Measurements from ENCODE around the gene RGS1. TPM values are rescaled to one million over a fixed set of nuclear protein-coding genes. Genes with fewer than 3 reads are reported as not detected.

The RGS1 gene
- total RNA-seq, 2 experiments from 2014 or later, result 13.8 to 15.7 TPM

GRCh38 chr1:192574073-192574472 lies 1.5 kb upstream of the RGS1 start:
- peaks cover 33% of the 10 kb centered on the region for H3K36me3 Mint-ChIP-seq (ENCODE audit: low read depth)
- peaks cover 7% of the 10 kb centered on the region for H3K9me3 Mint-ChIP-seq (ENCODE audit: insufficient read depth)
- H3K4me1 Mint-ChIP-seq (ENCODE audit: low read depth), result peaks cover 85% of the 10 kb centered on the region
- ATAC-seq (no peak), DNase-seq (no peak)
- no peaks in the 10 kb centered on the region for H3K27me3 Mint-ChIP-seq (ENCODE audit: low read depth)
- POLR2A ChIA-PET, result no interaction called here
- H3K4me3 Mint-ChIP-seq, result no peak overlapping the region
- peak overlapping the region; percentile 21 for H3K27ac Mint-ChIP-seq
- CTCF ChIA-PET, result interaction anchor here (0.7 to 1.5 kb wide), 4 partner anchors 23 to 33 kb away, joined by 3 to 9 read pairs (median 4); no protein-coding TSS in a partner anchor

- ATAC-seq (no peak), DNase-seq (no peak)
- CTCF ChIA-PET, result interaction anchor here (0.6 to 7.8 kb wide), 3 partner anchors 31 to 101 kb away, joined by 3 to 120 read pairs (median 36); no protein-coding TSS in a partner anchor
- Mint-ChIP-seq H3K9me3 (ENCODE audit: insufficient read depth) (no peaks in the 10 kb centered on the region), H3K4me3 (peak overlapping the region; percentile 71), H3K36me3 (ENCODE audit: low read depth) (peaks cover 25% of the 10 kb centered on the region), H3K4me1 (ENCODE audit: low read depth) (peaks cover 84% of the 10 kb centered on the region), H3K27me3 (ENCODE audit: low read depth) (no peaks in the 10 kb centered on the region), H3K27ac (peak overlapping the region; percentile 7)
- POLR2A ChIA-PET, result no interaction called here
Measured at GRCh38 chr1:192576190-192577144, 894 bp downstream of the RGS1 start.

- no peak for DNase-seq
- Mint-ChIP-seq H3K27ac (no peak overlapping the region), H3K4me1 (ENCODE audit: low read depth) (peaks cover 74% of the 10 kb centered on the region), H3K27me3 (ENCODE audit: low read depth) (no peaks in the 10 kb centered on the region), H3K36me3 (ENCODE audit: low read depth) (peaks cover 25% of the 10 kb centered on the region), H3K4me3 (peak overlapping the region; percentile 71), H3K9me3 (ENCODE audit: insufficient read depth) (no peaks in the 10 kb centered on the region)
- POLR2A ChIA-PET, result interaction anchor here (0.8 to 1.6 kb wide), 2 partner anchors 36 to 60 kb away, joined by 3 to 7 read pairs; no protein-coding TSS in a partner anchor
- CTCF ChIA-PET, result interaction anchor here (0.6 to 7.8 kb wide), 9 partner anchors 9 to 102 kb away, joined by 3 to 120 read pairs (median 9); no protein-coding TSS in a partner anchor
- no peak for ATAC-seq
Measured at GRCh38 chr1:192577145-192578140, 1.9 kb downstream of the RGS1 start.

GRCh38 chr1:192578144-192578909 lies 2.8 kb downstream of the RGS1 start:
- Mint-ChIP-seq H3K36me3 (ENCODE audit: low read depth) (peaks cover 25% of the 10 kb centered on the region), H3K9me3 (ENCODE audit: insufficient read depth) (no peaks in the 10 kb centered on the region), H3K4me1 (ENCODE audit: low read depth) (peaks cover 66% of the 10 kb centered on the region), H3K4me3 (peak overlapping the region; percentile 71), H3K27ac (no peak overlapping the region), H3K27me3 (ENCODE audit: low read depth) (peaks cover 2% of the 10 kb centered on the region)
- ChIA-PET POLR2A (interaction anchor here (0.8 to 1.6 kb wide), 3 partner anchors 10 to 61 kb away, joined by 3 to 7 read pairs (median 6); no protein-coding TSS in a partner anchor), CTCF (interaction anchor here (0.6 to 7.8 kb wide), 12 partner anchors 10 to 103 kb away, joined by 3 to 120 read pairs (median 4); no protein-coding TSS in a partner anchor)
- no peak for DNase-seq
- no peak for ATAC-seq

GRCh38 chr1:192579010-192579738 lies 3.6 kb downstream of the RGS1 start:
- no peaks in the 10 kb centered on the region for H3K9me3 Mint-ChIP-seq (ENCODE audit: insufficient read depth)
- peaks cover 2% of the 10 kb centered on the region for H3K27me3 Mint-ChIP-seq (ENCODE audit: low read depth)
- peaks cover 57% of the 10 kb centered on the region for H3K4me1 Mint-ChIP-seq (ENCODE audit: low read depth)
- peaks cover 22% of the 10 kb centered on the region for H3K36me3 Mint-ChIP-seq (ENCODE audit: low read depth)
- no peak overlapping the region for H3K27ac Mint-ChIP-seq
- ChIA-PET CTCF (interaction anchor here (0.6 to 7.8 kb wide), 17 partner anchors 8 to 104 kb away, joined by 3 to 120 read pairs (median 4); no protein-coding TSS in a partner anchor), POLR2A (interaction anchor here (0.8 to 1.6 kb wide), 3 partner anchors 9 to 62 kb away, joined by 3 to 7 read pairs (median 6); no protein-coding TSS in a partner anchor)
- DNase-seq (no peak), ATAC-seq (peak; percentile 10)
- peak overlapping the region; percentile 1 for H3K4me3 Mint-ChIP-seq

- H3K27ac Mint-ChIP-seq, result no peak overlapping the region
- peaks cover 2% of the 10 kb centered on the region for H3K27me3 Mint-ChIP-seq (ENCODE audit: low read depth)
- peaks cover 22% of the 10 kb centered on the region for H3K36me3 Mint-ChIP-seq (ENCODE audit: low read depth)
- POLR2A ChIA-PET, result no interaction called here
- no peak overlapping the region for H3K4me3 Mint-ChIP-seq
- H3K4me1 Mint-ChIP-seq (ENCODE audit: low read depth), result peaks cover 48% of the 10 kb centered on the region
- DNase-seq (peak; percentile 36), ATAC-seq (peak; percentile 47)
- CTCF ChIA-PET, result interaction anchor here (0.8 to 7.8 kb wide), 10 partner anchors 10 to 105 kb away, joined by 3 to 120 read pairs (median 4); no protein-coding TSS in a partner anchor
- H3K9me3 Mint-ChIP-seq (ENCODE audit: insufficient read depth), result no peaks in the 10 kb centered on the region
Measured at GRCh38 chr1:192580351-192580962, 4.9 kb downstream of the RGS1 start.

DNA sequence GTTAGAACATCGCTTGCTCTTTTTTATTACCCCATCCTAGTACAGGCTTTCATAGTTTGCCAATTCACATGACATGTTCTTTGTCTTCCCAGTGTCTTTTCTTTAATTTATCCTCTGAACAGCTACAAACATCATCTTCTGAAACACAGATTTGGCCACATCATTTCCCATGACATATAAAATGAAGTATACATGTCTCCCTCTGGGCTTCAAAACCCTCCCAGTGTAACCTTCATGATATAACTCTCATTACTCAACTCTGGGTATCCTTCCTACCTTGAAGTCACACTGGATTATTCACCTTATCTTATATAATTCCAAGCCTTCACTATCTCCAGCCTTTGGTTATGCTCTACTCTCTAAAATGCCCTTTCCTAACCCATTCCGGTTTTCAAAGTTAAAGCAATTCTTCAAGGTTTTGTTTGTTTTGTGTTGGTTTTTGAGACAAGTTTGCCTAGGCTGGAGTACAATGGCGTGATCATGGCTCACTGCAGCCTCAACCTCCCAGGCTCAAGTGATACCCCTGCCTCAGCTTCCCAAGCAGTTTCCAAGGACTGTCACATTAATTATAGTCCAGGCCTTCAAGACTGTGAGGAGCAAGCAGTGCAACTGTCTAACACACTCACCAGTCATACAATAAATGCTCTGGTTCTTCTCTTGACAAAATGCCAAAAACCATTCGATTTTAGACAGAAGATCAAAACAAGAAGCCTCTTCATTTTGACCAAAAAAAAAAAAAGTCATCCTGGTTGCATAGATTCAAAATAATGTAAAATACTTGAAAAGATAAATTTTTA lies 5.8 kb downstream of the RGS1 start:
- no peak for DNase-seq
- no peaks in the 10 kb centered on the region for H3K9me3 Mint-ChIP-seq (ENCODE audit: insufficient read depth)
- H3K27me3 Mint-ChIP-seq (ENCODE audit: low read depth), result peaks cover 2% of the 10 kb centered on the region
- peak; percentile 20 for ATAC-seq
- POLR2A ChIA-PET, result interaction anchor here (0.5 kb wide), 1 partner anchor 101 kb away, joined by 3 read pairs; no protein-coding TSS in a partner anchor
- no peak overlapping the region for H3K4me3 Mint-ChIP-seq
- H3K27ac Mint-ChIP-seq, result no peak overlapping the region
- H3K36me3 Mint-ChIP-seq (ENCODE audit: low read depth), result peaks cover 20% of the 10 kb centered on the region
- CTCF ChIA-PET, result interaction anchor here (1.0 to 7.8 kb wide), 5 partner anchors 12 to 106 kb away, joined by 3 to 120 read pairs (median 5); no protein-coding TSS in a partner anchor
- H3K4me1 Mint-ChIP-seq (ENCODE audit: low read depth), result peaks cover 41% of the 10 kb centered on the region

GRCh38 chr1:192584866-192585265 lies 9.3 kb downstream of the RGS1 start:
- ATAC-seq (no peak), DNase-seq (no peak)
- Mint-ChIP-seq H3K27me3 (ENCODE audit: low read depth) (peaks cover 9% of the 10 kb centered on the region), H3K4me1 (ENCODE audit: low read depth) (peaks cover 7% of the 10 kb centered on the region), H3K9me3 (ENCODE audit: insufficient read depth) (no peaks in the 10 kb centered on the region), H3K4me3 (no peak overlapping the region), H3K36me3 (ENCODE audit: low read depth) (peaks cover 2% of the 10 kb centered on the region), H3K27ac (no peak overlapping the region)
- ChIA-PET CTCF (interaction anchor here (1.2 kb wide), 1 partner anchor 13 kb away, joined by 3 read pairs; no protein-coding TSS in a partner anchor), POLR2A (no interaction called here)

All from activated CD8-positive, alpha-beta T cell treated with anti-CD3 and anti-CD28 coated beads, Interleukin-2, amount 10 ng/mL, durations not matched to agents 7 days and 5 days (primary cell).